CD4-positive, alpha-beta T cell (primary cell): ENCODE results near the gene FAM107B. TPM values are rescaled to one million over a fixed set of nuclear protein-coding genes. Genes with fewer than 3 reads are reported as not detected.

ENCODE experiments used
- ATAC-seq: fragments of 200-7000 bp; cut with Tn5 transposase; one replicate; pipeline ENCODE4 v1.10.0; 2022; ENCODE audit warnings: mild to moderate bottlenecking; ENCODE audit not compliant: poor library complexity
- CTCF ChIA-PET: fragments of 350-600 bp; sonication (Branson Sonifier 250); formaldehyde crosslinking; loops from one replicate; lab custom pipeline; 2021; ENCODE audit warnings: antibody characterized with exemption, inconsistent platforms; lab: Charles Lee
- POLR2A ChIA-PET: fragments of 350-600 bp; sonication (Branson Sonifier 250); formaldehyde crosslinking; loops from one replicate; lab custom pipeline; 2021; ENCODE audit warnings: antibody characterized with exemption, inconsistent platforms; lab: Charles Lee
- DNase-seq, 14 experiments: peaks; one replicate each; pipeline ENCODE4 v3.0.0-alpha.2; 2013 to 2020; ENCODE audit warnings: mixed read lengths in 2 of 14
- H3K27ac ChIP-seq, 2 donors: one replicate each; pipeline versions ENCODE4 v1.5.1 to v1.7.0; 2013; ENCODE audit warnings: low read length in 2 of 2, low read depth in 1 of 2, mild to moderate bottlenecking in 1 of 2
- H3K27me3 ChIP-seq, 2 experiments: 1 replicate in 1 of 2; 2 replicates in 1 of 2; pipeline versions ENCODE4 v1.6.1 to v1.7.0; 2013; ENCODE audit warnings: low read length in 2 of 2, control low read depth in 1 of 2, mild to moderate bottlenecking in 1 of 2, moderate library complexity in 1 of 2; ENCODE audit not compliant: insufficient read depth in 2 of 2, control insufficient read depth in 1 of 2
- H3K36me3 ChIP-seq: one replicate; pipeline ENCODE4 v1.6.1; 2013; ENCODE audit warnings: low read length, control low read depth; ENCODE audit not compliant: insufficient read depth
- H3K4me1 ChIP-seq: one replicate; pipeline ENCODE4 v1.6.1; 2013; ENCODE audit warnings: low read length, control low read depth; ENCODE audit not compliant: insufficient read depth
- H3K4me3 ChIP-seq: one replicate; pipeline ENCODE4 v1.5.1; 2013; ENCODE audit warnings: mild to moderate bottlenecking, low read length, moderate library complexity
- H3K9me3 ChIP-seq, 2 experiments: 1 replicate in 1 of 2; 2 replicates in 1 of 2; pipeline versions ENCODE4 v1.6.1 to v1.7.0; 2013; ENCODE audit warnings: low read length in 2 of 2, mild to moderate bottlenecking in 2 of 2, control low read depth in 1 of 2, moderate library complexity in 1 of 2; ENCODE audit not compliant: control insufficient read depth in 1 of 2, insufficient read depth in 1 of 2
- H3K27ac Mint-ChIP-seq: one replicate; pipeline ENCODE4 v1.8.0; 2020; ENCODE audit warnings: mixed read lengths
- H3K27me3 Mint-ChIP-seq: one replicate; pipeline ENCODE4 v1.8.0; 2021; ENCODE audit warnings: mixed read lengths
- H3K36me3 Mint-ChIP-seq: one replicate; pipeline ENCODE4 v1.8.0; 2021; ENCODE audit warnings: low read depth, mixed read lengths
- H3K4me1 Mint-ChIP-seq: one replicate; pipeline ENCODE4 v1.8.0; 2021; ENCODE audit warnings: low read depth, mixed read lengths
- H3K4me3 Mint-ChIP-seq: one replicate; pipeline ENCODE4 v1.8.0; 2020; ENCODE audit warnings: mild to moderate bottlenecking, mixed read lengths
- H3K9me3 Mint-ChIP-seq: one replicate; pipeline ENCODE4 v1.8.0; 2020; ENCODE audit warnings: mixed read lengths
- CTCF ChIP-seq: fragments of 200-600 bp; IDR thresholded peaks from one replicate; pipeline ENCODE4 v1.8.0; 2022; ENCODE audit warnings: antibody characterized with exemption, mild to moderate bottlenecking
- intact Hi-C, 2 experiments: fragments of 100-400 bp; cut with DNase I in 1 of 2; cut with micrococcal nuclease in 1 of 2; formaldehyde crosslinking; loops; one replicate each; pipeline versions ENCODE4 v1.15.1 to v1.9.0; 2023 to 2025; cut with DNase I, micrococcal nuclease
- total RNA-seq, 174 experiments: library from RNA in 2 of 174; stranded (reverse) in 2 of 174; gene quantifications; one replicate each; pipeline ENCODE4 v1.2.3 and lab custom pipeline; 2021 to 2026

The FAM107B gene
- total RNA-seq, 2 experiments from 2014 or later, result 261 to 262 TPM

GRCh38 chr10:14779001-14779651 is 4.4 kb upstream of the FAM107B start:
- Histone ChIP-seq H3K27me3 (no peaks in the 10 kb centered on the region), H3K9me3 (no peaks in the 10 kb centered on the region), H3K4me3 (no peak overlapping the region), H3K4me1 (peaks cover 4% of the 10 kb centered on the region), H3K27ac (no peak overlapping the region), H3K36me3 (no peaks in the 10 kb centered on the region)
- ATAC-seq (no peak), DNase-seq (no peak)
- no peak for TF ChIP-seq CTCF
- H3K4me1 Mint-ChIP-seq, result peaks cover 12% of the 10 kb centered on the region
- no peak overlapping the region for H3K27ac Mint-ChIP-seq
- ChIA-PET POLR2A (no interaction called here), CTCF (no interaction called here)
- H3K4me3 Mint-ChIP-seq, result no peak overlapping the region
- H3K9me3 Mint-ChIP-seq, result no peaks in the 10 kb centered on the region
- no peaks in the 10 kb centered on the region for H3K36me3 Mint-ChIP-seq
- intact Hi-C loops, result no loop called here
- no peaks in the 10 kb centered on the region for H3K27me3 Mint-ChIP-seq

GRCh38 chr10:14776546-14776945 is 1.8 kb upstream of the FAM107B start:
- POLR2A ChIA-PET, result no interaction called here
- H3K4me1 ChIP-seq, result no peaks in the 10 kb centered on the region
- no peak for ATAC-seq

GRCh38 chr10:14775656-14776055 is 959 bp upstream of the FAM107B start:
- no peak for TF ChIP-seq CTCF
- Histone ChIP-seq H3K4me1 (no peaks in the 10 kb centered on the region), H3K4me3 (no peak overlapping the region), H3K27me3 (no peaks in the 10 kb centered on the region), H3K9me3 (no peaks in the 10 kb centered on the region), H3K36me3 (no peaks in the 10 kb centered on the region), H3K27ac (no peak overlapping the region)
- Mint-ChIP-seq H3K27ac (no peak overlapping the region), H3K36me3 (no peaks in the 10 kb centered on the region), H3K9me3 (no peaks in the 10 kb centered on the region), H3K4me3 (no peak overlapping the region), H3K27me3 (no peaks in the 10 kb centered on the region), H3K4me1 (no peaks in the 10 kb centered on the region)
- ChIA-PET POLR2A (no interaction called here), CTCF (no interaction called here)
- intact Hi-C loops, result no loop called here
- ATAC-seq, result no peak
- no peak for DNase-seq

More at GRCh38 chr10:14776546-14776945, 1.8 kb upstream of the FAM107B start:
- H3K27me3 Mint-ChIP-seq, result no peaks in the 10 kb centered on the region
- H3K36me3 Mint-ChIP-seq, result no peaks in the 10 kb centered on the region
- peaks cover 3% of the 10 kb centered on the region for H3K4me1 Mint-ChIP-seq
- Histone ChIP-seq H3K27ac (no peak overlapping the region), H3K9me3 (no peaks in the 10 kb centered on the region), H3K4me3 (no peak overlapping the region), H3K36me3 (no peaks in the 10 kb centered on the region), H3K27me3 (no peaks in the 10 kb centered on the region)
- CTCF ChIA-PET, result no interaction called here
- no peak for TF ChIP-seq CTCF
- H3K4me3 Mint-ChIP-seq, result no peak overlapping the region
- no peaks in the 10 kb centered on the region for H3K9me3 Mint-ChIP-seq
- intact Hi-C loops, result no loop called here
- no peak for DNase-seq
- no peak overlapping the region for H3K27ac Mint-ChIP-seq
